COLO668 (cell line): ENCODE data around the gene GLTP.

Source experiments
- DNase-seq: peaks from one replicate; lab custom pipeline; 2025; ENCODE audit not compliant: unreplicated experiment; lab: John Stamatoyannopoulos, UW

GLTP gene

GRCh38 chr12:109824731-109825130, 55.6 kb downstream of the GLTP start:
- no peak for DNase-seq

- no peak for DNase-seq
Measured at GRCh38 chr12:109822951-109823411, 57.4 kb downstream of the GLTP start.

GRCh38 chr12:109822416-109822815, 57.9 kb downstream of the GLTP start:
- DNase-seq: no peak

- no peak for DNase-seq
Measured at GRCh38 chr12:109821968-109822367, 58.4 kb downstream of the GLTP start.

- DNase-seq: peak; percentile 68
Measured at GRCh38 chr12:109820816-109821381, 59.4 kb downstream of the GLTP start.

GRCh38 chr12:109818905-109819500, 61.3 kb downstream of the GLTP start:
- no peak for DNase-seq

- DNase-seq: no peak
Measured at GRCh38 chr12:109818253-109818652, 62.1 kb downstream of the GLTP start.

- DNase-seq: no peak
Measured at GRCh38 chr12:109817627-109818231, 62.6 kb downstream of the GLTP start.

- DNase-seq: no peak
Measured at GRCh38 chr12:109816870-109817269, 63.5 kb downstream of the GLTP start.

GRCh38 chr12:109815757-109816617, 64.4 kb downstream of the GLTP start:
- no peak for DNase-seq

- no peak for DNase-seq
Measured at GRCh38 chr12:109815225-109815624, 65.1 kb downstream of the GLTP start.

GRCh38 chr12:109814600-109815150, 65.7 kb downstream of the GLTP start:
- DNase-seq: no peak

- no peak for DNase-seq
Measured at GRCh38 chr12:109813810-109814416, 66.4 kb downstream of the GLTP start.

- no peak for DNase-seq
Measured at GRCh38 chr12:109811624-109811995, 68.7 kb downstream of the GLTP start.

GRCh38 chr12:109810954-109811623, 69.3 kb downstream of the GLTP start:
- DNase-seq: no peak

- no peak for DNase-seq
Measured at GRCh38 chr12:109808876-109809646, 71.3 kb downstream of the GLTP start.

- no peak for DNase-seq
Measured at GRCh38 chr12:109807954-109808643, 72.2 kb downstream of the GLTP start.

GRCh38 chr12:109804820-109805761, 75.2 kb downstream of the GLTP start:
- peak; percentile 54 for DNase-seq
